ENCODE results near the gene BRD3OS. TPM values are rescaled to one million over a fixed set of nuclear protein-coding genes. Genes with fewer than 3 reads are reported as not detected.
A peak's percentile ranks its signal among the peaks of the same experiment; 100 is the strongest.

The BRD3OS gene
- total and polyA plus RNA-seq, 10 of the 15 experiments (the other 5 are each of a cell fraction or from before 2014, with no cell fraction given): 2.1 to 13.7 (median 10.7) TPM

- TF ChIP-seq CBX3 (IDR thresholded peaks at IDR 0.05; ENCODE audit: borderline replicate concordance, low read depth) (no peak), IRF4 (IDR thresholded peaks at IDR 0.05; ENCODE audit: low read depth, low read length) (no peak), MTA3 (IDR thresholded peaks at IDR 0.05; ENCODE audit: borderline replicate concordance, low read length) (no peak), SP1 (IDR thresholded peaks at IDR 0.05; ENCODE audit: low read depth, low read length) (no peak), ZBTB40 (IDR thresholded peaks at IDR 0.05; ENCODE audit: borderline replicate concordance) (no peak), ZBTB11 (CRISPR knock-in tag; IDR thresholded peaks at IDR 0.05) (no peak), ZNF384 (IDR thresholded peaks at IDR 0.05; ENCODE audit: borderline replicate concordance, low read depth, low read length) (no peak), RAD21 (IDR thresholded peaks at IDR 0.05; ENCODE audit: insufficient read depth, low read depth, low read length) (peak; percentile 22; the same call in 1 of the 2 replicates), IKZF2 (IDR thresholded peaks at IDR 0.05) (no peak; a peak in 1 of 4 replicates), JUND (IDR thresholded peaks at IDR 0.05; ENCODE audit: low read depth, low read length) (no peak), ZBTB33 (IDR thresholded peaks at IDR 0.05) (no peak), POLR2A (IDR thresholded peaks at IDR 0.05; ENCODE audit: low read depth, low read length) (peak; percentile 78), SMAD1 (IDR thresholded peaks at IDR 0.05; ENCODE audit: low read depth, partially characterized antibody) (no peak), PAX8 (IDR thresholded peaks at IDR 0.05) (no peak), NBN (IDR thresholded peaks at IDR 0.05) (peak; percentile 85), PAX5 (IDR thresholded peaks at IDR 0.05; ENCODE audit: borderline replicate concordance, low read depth, low read length) (no peak), CHD4 (IDR thresholded peaks at IDR 0.05) (no peak), MYC (IDR thresholded peaks at IDR 0.05; ENCODE audit: insufficient read depth, insufficient read length, insufficient replicate concordance, low read length, severe bottlenecking) (no peak), FOXK2 (IDR thresholded peaks at IDR 0.05) (no peak)
Observed at GRCh38 chr9:133992780-133993634, 32.3 kb upstream of the BRD3OS start (continued).

Data from GM12878 (cell line).